NCI-H1105 (cell line): ENCODE results near the gene MYOD1.
A peak's percentile ranks its signal among the peaks of the same experiment; 100 is the strongest.

Experiments used
- DNase-seq: peaks from one replicate; lab custom pipeline; 2025; lab: John Stamatoyannopoulos, UW

Gene MYOD1

GRCh38 chr11:17702876-17703275 is 16.5 kb upstream of the MYOD1 start:
- DNase-seq: no peak

DNA sequence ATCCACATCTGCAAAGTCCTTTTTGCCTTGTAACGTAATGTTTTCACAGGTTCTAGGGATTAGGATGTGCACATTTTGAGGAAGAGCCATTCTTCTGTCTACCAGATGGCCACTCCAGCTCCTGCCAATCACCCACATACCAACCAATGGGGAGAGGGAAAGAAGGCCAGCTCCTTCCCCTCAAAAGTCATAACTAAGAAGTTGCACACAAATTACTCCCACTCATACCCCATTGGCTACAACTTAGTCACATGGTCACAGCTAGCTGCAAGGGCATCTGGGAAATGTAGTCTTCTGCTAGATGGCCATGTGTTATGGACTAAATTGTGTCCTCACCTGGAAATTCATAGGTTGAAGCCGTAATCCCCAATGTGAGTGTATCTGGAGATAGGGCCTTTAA is 15.4 kb upstream of the MYOD1 start:
- DNase-seq: no peak

- no peak for DNase-seq
Measured at GRCh38 chr11:17707830-17708229, 11.5 kb upstream of the MYOD1 start.

DNA sequence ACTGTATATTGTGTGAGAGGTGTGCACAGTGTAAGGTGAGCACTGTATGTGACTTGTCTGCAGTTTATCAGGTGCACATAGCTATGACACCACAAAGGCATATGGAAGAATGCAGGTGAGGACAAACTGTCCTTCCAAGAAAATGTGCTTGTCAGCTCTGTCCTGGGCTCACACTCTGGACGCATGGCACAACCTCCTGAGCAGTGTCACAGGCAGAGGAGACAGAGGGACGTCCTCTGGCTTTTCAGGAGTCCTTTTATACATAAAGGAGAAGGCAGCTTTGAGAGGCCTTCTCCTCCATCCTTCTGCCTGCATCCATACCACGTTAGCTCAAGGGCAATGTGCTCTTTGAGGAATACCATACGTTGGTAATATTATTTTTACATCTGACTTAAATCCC is 7.5 kb upstream of the MYOD1 start:
- DNase-seq: no peak

- no peak for DNase-seq
Measured at GRCh38 chr11:17713851-17714250, 5.5 kb upstream of the MYOD1 start.

GRCh38 chr11:17714356-17714854 is 5.0 kb upstream of the MYOD1 start:
- no peak for DNase-seq

DNA sequence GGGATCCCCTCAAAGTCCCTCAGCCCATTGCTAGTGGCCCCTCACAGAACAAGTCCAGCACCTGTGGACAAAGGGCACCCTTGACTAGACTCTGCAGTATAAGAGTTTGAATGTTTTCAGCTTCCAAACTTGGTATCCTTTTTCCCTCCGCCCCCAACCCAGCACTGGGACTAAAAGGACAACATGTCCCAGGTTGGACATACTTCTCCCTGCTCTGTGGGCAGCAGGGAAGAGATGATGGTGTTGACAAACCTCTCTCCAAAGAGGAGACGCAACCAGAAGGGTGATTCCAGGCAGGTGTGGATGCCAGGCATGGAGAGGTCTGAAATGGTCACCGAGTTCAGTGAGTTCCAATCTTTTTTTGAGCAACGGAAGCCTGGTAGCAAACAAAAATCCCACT is 4.5 kb upstream of the MYOD1 start:
- no peak for DNase-seq

GRCh38 chr11:17716807-17717206 is 2.6 kb upstream of the MYOD1 start:
- DNase-seq: no peak

- no peak for DNase-seq
Measured at GRCh38 chr11:17718015-17718414, 1.4 kb upstream of the MYOD1 start.

GRCh38 chr11:17718510-17718962 is 835 bp upstream of the MYOD1 start:
- DNase-seq: no peak

GRCh38 chr11:17719938-17720795 is 796 bp downstream of the MYOD1 start:
- DNase-seq: peak; percentile 25

GRCh38 chr11:17720796-17721171 is 1.4 kb downstream of the MYOD1 start:
- DNase-seq: peak; percentile 27

DNA sequence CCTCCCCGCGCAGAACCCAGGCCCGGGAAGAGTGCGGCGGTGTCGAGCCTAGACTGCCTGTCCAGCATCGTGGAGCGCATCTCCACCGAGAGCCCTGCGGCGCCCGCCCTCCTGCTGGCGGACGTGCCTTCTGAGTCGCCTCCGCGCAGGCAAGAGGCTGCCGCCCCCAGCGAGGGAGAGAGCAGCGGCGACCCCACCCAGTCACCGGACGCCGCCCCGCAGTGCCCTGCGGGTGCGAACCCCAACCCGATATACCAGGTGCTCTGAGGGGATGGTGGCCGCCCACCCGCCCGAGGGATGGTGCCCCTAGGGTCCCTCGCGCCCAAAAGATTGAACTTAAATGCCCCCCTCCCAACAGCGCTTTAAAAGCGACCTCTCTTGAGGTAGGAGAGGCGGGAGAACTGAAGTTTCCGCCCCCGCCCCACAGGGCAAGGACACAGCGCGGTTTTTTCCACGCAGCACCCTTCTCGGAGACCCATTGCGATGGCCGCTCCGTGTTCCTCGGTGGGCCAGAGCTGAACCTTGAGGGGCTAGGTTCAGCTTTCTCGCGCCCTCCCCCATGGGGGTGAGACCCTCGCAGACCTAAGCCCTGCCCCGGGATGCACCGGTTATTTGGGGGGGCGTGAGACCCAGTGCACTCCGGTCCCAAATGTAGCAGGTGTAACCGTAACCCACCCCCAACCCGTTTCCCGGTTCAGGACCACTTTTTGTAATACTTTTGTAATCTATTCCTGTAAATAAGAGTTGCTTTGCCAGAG is 2.0 kb downstream of the MYOD1 start:
- DNase-seq: no peak

GRCh38 chr11:17722000-17722643 is 2.8 kb downstream of the MYOD1 start:
- DNase-seq: no peak

DNA sequence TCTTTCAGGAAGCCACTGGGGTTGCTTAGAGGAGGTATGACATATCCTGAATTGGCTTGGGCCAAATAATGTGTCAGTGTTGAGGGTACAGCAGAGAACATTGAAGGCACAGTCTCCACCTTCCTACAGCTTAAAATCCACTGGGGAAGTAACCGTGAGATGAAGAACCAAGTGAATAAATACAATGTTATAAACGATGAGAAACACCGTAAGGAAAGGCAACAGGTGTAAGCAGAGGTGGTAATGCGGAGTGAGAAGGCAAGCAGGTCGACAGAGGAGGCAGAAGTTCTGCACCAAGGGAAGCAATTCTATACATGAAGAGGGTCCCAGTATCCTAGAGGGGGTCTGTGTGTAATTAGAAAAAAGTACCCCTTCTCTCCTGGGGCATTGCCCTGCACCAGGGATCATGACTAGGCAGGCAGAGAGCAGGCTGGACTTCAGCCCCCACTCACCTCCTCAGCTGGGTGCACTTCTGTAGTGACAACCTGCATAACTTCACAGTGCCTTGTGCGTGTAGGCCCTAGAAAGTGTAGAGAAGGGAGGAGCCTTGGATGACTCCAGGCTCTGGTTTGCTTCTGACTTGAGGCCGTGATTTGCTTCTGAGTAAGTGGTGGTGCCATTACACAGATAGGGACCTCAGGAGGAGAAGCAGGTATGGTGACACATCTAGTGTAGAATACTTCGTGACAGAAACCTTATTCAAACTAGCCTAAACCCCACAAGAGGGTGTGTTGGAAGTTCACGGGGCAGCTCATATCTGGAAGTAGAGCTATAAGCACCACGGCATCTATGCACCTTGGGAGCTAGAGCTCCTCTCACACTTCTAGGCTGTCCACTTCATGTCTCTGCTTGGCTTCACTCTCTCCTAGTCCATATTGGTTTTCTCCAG is 4.9 kb downstream of the MYOD1 start:
- DNase-seq: no peak

DNA sequence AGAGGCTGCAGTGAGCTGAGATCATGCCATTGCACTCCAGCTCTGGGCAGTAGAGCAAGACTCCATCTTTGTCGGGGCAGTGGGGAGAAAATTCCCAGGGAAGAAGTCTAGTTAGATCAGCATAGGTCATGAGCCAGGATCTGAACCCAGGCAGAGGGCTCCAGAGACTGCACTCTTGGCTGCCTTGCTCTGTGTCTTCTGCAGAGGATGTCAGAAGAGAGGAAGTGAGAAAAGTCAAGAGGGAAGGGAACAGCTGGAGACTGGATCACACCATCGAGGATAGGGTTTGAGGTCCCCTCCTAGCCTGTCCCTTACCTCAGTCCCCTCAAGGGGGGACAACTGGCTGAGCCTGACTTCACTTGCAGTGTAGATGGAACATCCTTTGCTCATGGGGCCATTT is 5.8 kb downstream of the MYOD1 start:
- DNase-seq: no peak

DNA sequence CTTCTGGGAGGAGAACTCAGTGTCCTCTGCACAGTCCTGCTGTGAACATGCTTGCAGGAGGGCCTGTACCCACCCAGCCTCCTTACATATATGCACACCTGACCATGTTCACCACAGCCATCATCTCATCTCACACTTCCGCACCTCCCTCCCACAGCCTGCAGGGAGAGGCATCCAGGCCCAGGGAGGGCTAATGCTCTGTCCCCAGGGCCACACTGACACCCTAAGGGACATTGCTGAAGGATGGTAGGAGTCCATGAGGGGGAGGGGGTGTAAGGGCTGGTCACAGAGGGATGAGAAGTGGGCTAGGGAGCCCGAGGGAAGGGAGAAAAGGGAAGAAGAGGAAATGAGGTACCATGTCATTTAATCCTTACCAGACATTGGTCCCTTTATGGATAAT is 10.8 kb downstream of the MYOD1 start:
- no peak for DNase-seq

- DNase-seq: peak; percentile 97
Measured at GRCh38 chr11:17730608-17731462, 11.5 kb downstream of the MYOD1 start.

DNA sequence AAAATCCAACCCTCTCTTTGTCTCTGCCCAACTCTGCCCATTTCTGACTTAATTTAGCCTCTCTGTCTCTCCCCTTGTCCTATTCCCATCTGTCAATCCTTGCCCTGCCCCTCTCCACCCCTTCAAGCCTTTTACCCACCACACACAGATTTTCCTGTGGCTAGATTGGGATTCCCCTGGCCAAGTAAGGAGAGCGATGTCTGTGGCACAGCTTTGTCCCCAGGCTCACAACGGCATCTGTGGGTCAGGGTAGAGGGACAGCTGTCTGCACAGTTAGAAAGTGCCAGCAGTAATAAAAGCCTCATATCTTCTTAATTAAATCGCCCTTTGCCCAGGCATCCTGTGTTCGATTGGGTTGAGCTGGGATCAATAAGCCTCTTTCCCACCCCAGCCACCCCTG is 13.9 kb downstream of the MYOD1 start:
- no peak for DNase-seq

GRCh38 chr11:17734418-17734911 is 15.1 kb downstream of the MYOD1 start, which contains the start of gene KCNC1:
Gene KCNC1 (plus strand): TSS chr11:17734781. CDS start chr11:17736003, 1,222 bp downstream.
- DNase-seq: peak; percentile 74
